Mucosa of descending colon (tissue), 3 donors: Measurements from ENCODE around the gene CD55. TPM values are rescaled to one million over a fixed set of nuclear protein-coding genes. Genes with fewer than 3 reads are reported as not detected.

Experiments used
- ATAC-seq: fragments of 200-7000 bp; cut with Tn5 transposase; one replicate; pipeline ENCODE4 v1.9.1; 2020; ENCODE audit warnings: mild to moderate bottlenecking, moderate library complexity
- DNase-seq, 3 donors: peaks; one replicate each; pipeline ENCODE4 v3.0.0-alpha.2; 2020
- H3K36me3 ChIP-seq: fragments of 200-600 bp; one replicate; pipeline ENCODE4 v1.8.0; 2021; ENCODE audit warnings: low read depth, mild to moderate bottlenecking
- H3K4me1 ChIP-seq: fragments of 200-600 bp; one replicate; pipeline ENCODE4 v1.8.0; 2021; ENCODE audit warnings: low read depth, mild to moderate bottlenecking
- H3K4me3 ChIP-seq: fragments of 200-600 bp; one replicate; pipeline ENCODE4 v1.8.0; 2021; ENCODE audit warnings: mild to moderate bottlenecking
- H3K9me3 ChIP-seq: fragments of 200-600 bp; one replicate; pipeline ENCODE4 v1.8.0; 2021; ENCODE audit warnings: mild to moderate bottlenecking
- CTCF ChIP-seq: fragments of 200-600 bp; IDR thresholded peaks from one replicate; pipeline ENCODE4 v1.8.0; 2022; ENCODE audit warnings: antibody characterized with exemption, mild to moderate bottlenecking
- intact Hi-C, 2 donors: fragments of 100-400 bp; cut with DNase I in 1 of 2; cut with micrococcal nuclease in 1 of 2; formaldehyde crosslinking; loops; one replicate each; pipeline versions ENCODE4 v1.11.0 to v1.11.1; 2022; cut with DNase I, micrococcal nuclease
- total RNA-seq, 3 donors: library from RNA; stranded (reverse); fragmentation: NEBNext Ultra II Directional in 2 of 3; extraction: Animal tissue kit (Norgen Biotek cat#: 25700) in 2 of 3; gene quantifications; one replicate each; pipeline versions ENCODE4 v1.2.1 to v1.2.4, GENCODE V29; 2021 to 2023
- donor health status: DM: no; HTN: no; CAD: no; lungs with moderate emphysema.
- donor health status: DM: no; HTN: no; CAD: no.
- donor health status: DM: no; HTN: yes; CAD: no.

Gene CD55
- total RNA-seq, 3 donors from 2014 or later, result 40.1 to 53.0 (median 50.8) TPM

DNA sequence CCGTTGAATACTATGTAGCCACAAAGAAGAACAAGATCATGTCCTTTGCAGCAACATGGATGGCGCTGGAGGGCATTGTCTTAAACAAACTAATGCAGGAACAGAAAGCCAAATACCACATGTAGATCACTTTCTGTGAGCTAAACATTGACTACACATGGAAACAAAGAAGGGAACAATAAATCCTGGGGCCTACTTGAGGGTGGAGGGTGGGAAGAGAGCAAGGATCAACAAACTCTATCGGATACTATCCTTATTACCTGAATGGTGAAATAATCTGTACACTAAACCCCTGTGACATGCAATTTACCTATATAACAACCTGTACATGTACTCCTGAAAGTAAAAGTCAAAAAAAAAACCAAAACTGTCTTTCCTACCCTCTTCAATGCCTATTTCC, 40.8 kb upstream of the CD55 start:
- TF ChIP-seq CTCF, result no peak
- peak; percentile 45 for ATAC-seq
- Histone ChIP-seq H3K4me1 (peaks cover 23% of the 10 kb centered on the region), H3K4me3 (no peak overlapping the region), H3K9me3 (no peaks in the 10 kb centered on the region), H3K36me3 (no peaks in the 10 kb centered on the region)
- intact Hi-C loops, result no loop called here
- DNase-seq, result no peak

- intact Hi-C loops, result no loop called here
- Histone ChIP-seq H3K36me3 (no peaks in the 10 kb centered on the region), H3K4me3 (no peak overlapping the region), H3K9me3 (no peaks in the 10 kb centered on the region), H3K4me1 (peaks cover 23% of the 10 kb centered on the region)
- peak; percentile 34 for ATAC-seq
- TF ChIP-seq CTCF, result no peak
- DNase-seq, result no peak
Measured at GRCh38 chr1:207282058-207282457, 39.4 kb upstream of the CD55 start.

DNA sequence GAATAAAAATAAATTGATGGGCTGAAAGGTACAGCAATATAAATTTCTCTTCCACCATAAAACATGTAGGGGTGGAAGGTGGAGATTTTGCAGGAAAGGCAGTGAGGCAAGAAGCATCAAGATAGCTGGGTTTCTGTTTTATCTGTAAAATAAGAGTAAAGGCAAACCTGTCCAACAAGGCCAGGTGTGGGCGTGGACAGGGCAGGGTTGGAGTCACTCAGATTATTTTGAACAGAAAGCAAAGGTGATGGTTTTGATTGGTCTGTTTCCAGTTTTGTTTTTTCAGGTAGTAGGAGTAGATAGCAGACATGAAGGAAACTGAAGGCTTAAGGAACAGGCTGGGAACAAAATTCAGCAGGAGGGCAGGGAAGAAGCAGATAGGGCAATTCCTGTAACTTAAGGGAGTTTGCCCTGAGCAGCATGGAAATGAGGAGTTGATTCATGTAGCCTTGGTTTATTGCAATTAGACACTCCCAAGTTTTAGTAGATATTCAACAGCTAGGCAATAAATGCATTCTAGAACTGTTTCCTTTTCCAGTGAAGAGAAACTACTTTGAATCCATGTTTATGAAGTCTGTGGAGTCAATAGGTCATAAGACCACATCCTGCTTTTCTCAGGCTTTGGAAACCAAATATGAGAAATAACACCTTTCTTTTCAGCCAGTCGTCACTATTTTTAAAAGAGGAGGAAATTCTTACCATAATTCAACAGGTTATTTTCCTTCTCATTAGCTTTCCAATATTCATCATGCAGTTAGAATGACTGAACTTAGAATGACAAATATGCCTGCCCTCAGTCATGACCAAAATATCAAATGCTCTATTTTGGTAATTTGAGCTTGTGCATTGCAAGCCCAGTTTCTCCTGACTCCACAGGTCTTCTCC, 38.7 kb upstream of the CD55 start:
- intact Hi-C loops, result no loop called here
- TF ChIP-seq CTCF, result no peak
- Histone ChIP-seq H3K4me1 (peaks cover 23% of the 10 kb centered on the region), H3K36me3 (no peaks in the 10 kb centered on the region), H3K4me3 (no peak overlapping the region), H3K9me3 (no peaks in the 10 kb centered on the region)
- peak; percentile 74 to 87 (median 77) for DNase-seq
- ATAC-seq, result peak; percentile 87

GRCh38 chr1:207283421-207283820, 38.1 kb upstream of the CD55 start:
- intact Hi-C loops, result no loop called here
- ATAC-seq (no peak), DNase-seq (no peak)
- H3K9me3 ChIP-seq, result no peaks in the 10 kb centered on the region
- no peak overlapping the region for H3K4me3 ChIP-seq
- H3K36me3 ChIP-seq, result no peaks in the 10 kb centered on the region
- peaks cover 23% of the 10 kb centered on the region for H3K4me1 ChIP-seq
- TF ChIP-seq CTCF, result no peak

- H3K9me3 ChIP-seq, result no peaks in the 10 kb centered on the region
- intact Hi-C loops, result no loop called here
- H3K4me3 ChIP-seq, result no peak overlapping the region
- TF ChIP-seq CTCF, result no peak
- H3K36me3 ChIP-seq, result no peaks in the 10 kb centered on the region
- ATAC-seq (peak; percentile 42), DNase-seq (no peak)
- peaks cover 23% of the 10 kb centered on the region for H3K4me1 ChIP-seq
Measured at GRCh38 chr1:207284209-207284897, 37.1 kb upstream of the CD55 start.
